ENCODE data around the gene FDXR.

- TF ChIP-seq CTCF (IDR thresholded peaks at IDR 0.05; ENCODE audit: low read depth, low read length, missing input control) (no peak), REST (IDR thresholded peaks at IDR 0.05) (no peak), HNF4G (IDR thresholded peaks at IDR 0.05) (no peak), TAF1 (conservative IDR thresholded peaks at IDR 0.05) (no peak), GABPA (IDR thresholded peaks at IDR 0.05 in 1 of 2, conservative IDR thresholded peaks at IDR 0.05 in 1 of 2) (no peak), RAD21 (IDR thresholded peaks at IDR 0.05) (no peak), ATF3 (IDR thresholded peaks at IDR 0.05) (no peak), YY1 (IDR thresholded peaks at IDR 0.05) (no peak), SP1 (IDR thresholded peaks at IDR 0.05) (no peak), MAX (IDR thresholded peaks at IDR 0.05) (no peak), NR2F2 (IDR thresholded peaks at IDR 0.05) (no peak), FOXA1 (IDR thresholded peaks at IDR 0.05) (no peak), ZBTB33 (IDR thresholded peaks at IDR 0.05) (no peak), JUND (IDR thresholded peaks at IDR 0.05) (no peak)
These were observed 46.7 kb downstream of the FDXR start for GRCh38 chr17:74825952-74826719.

Data from liver (tissue), 3 donors.